Activated T-cell treated with anti-CD3 and anti-CD28 coated beads for 48 hours (primary cell): ENCODE data around the gene AGTR2.
"Not testable (repeated sequence)": the region's sequence is repeated elsewhere in the genome, so short reads cannot be mapped to it uniquely, and the experiment has no call there.

ENCODE experiments used
- DNase-seq: peaks from one replicate; pipeline ENCODE4 v3.0.0-alpha.2; 2020; ENCODE audit warnings: low read depth

The AGTR2 gene, protein sequence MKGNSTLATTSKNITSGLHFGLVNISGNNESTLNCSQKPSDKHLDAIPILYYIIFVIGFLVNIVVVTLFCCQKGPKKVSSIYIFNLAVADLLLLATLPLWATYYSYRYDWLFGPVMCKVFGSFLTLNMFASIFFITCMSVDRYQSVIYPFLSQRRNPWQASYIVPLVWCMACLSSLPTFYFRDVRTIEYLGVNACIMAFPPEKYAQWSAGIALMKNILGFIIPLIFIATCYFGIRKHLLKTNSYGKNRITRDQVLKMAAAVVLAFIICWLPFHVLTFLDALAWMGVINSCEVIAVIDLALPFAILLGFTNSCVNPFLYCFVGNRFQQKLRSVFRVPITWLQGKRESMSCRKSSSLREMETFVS

DNA sequence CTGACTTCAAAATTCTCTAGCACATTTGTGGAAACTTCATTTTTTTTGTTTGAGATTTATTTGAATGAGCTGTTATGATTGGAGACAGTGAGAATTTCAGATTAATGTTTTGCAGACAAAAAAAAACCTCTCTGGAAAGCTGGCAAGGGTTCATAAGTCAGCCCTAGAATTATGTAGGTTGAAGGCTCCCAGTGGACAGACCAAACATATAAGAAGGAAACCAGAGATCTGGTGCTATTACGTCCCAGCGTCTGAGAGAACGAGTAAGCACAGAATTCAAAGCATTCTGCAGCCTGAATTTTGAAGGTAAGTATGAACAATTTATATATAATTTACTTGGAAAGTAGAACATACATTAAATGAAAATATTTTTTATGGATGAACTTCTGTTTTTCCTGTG is at the start of gene AGTR2:
Gene AGTR2 (plus strand): TSS at position 234 of the 400 bp plus-strand sequence. CDS start 1,537 bp downstream, outside the sequence.
- no peak for DNase-seq

DNA sequence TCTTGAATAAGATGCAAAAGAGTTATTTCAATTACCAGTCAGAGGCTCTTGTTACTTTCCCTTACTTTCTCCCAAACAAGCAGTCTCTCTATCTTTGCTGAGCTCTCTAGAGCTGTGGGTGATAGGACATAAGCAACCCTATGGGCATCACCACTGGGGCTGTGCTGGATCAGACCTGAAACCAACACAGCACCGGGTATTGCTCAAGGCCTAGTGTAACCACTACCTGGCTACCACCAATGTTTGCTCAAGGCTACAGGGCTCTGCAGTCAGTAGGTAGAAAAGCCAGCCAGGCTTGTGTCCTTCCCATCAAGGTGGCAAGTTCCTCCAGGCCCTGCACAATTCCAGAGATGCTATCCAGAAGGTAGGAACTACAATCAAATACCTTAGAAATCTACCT is 35.3 kb upstream of the AGTR2 start:
- DNase-seq: no peak

DNA sequence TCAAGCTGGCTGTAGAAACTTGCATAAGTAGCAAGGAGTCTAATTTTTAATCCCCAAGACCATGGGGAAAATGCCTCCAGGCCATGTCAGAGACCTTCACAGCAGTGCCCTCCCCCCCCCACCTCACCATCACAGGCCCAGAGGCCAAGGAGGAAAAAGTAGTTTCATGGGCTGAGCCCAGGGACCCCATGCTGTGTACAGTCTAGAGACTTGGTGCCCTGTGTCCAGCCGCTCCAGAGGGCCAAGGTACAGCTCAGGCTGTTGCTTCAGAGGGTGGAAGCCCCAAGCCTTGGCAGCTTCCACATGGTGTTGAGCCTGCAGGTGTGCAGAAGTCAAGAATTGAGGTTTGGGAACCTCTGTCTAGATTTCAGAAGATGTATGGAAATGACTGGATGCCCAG is 29.3 kb upstream of the AGTR2 start:
- DNase-seq: not testable (repeated sequence)

DNA sequence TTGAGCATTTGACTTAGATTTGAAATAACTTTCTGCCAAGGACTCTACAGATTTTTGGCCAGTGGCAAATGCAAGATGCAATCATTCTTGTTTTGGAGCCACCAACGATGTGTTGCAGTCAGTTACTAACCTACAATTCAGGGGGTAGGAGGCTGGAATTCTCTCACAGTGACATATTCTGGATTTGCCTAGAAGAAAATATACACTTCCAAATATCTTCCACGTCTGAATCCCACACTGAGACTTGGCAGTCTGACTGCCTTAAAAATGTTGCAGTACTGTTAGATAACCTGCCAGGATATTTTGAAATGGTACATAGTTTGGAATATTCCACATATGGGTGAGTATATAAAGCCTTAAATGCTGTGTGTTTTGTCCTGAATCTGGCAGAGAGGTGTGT is 27.6 kb upstream of the AGTR2 start:
- no peak for DNase-seq

DNA sequence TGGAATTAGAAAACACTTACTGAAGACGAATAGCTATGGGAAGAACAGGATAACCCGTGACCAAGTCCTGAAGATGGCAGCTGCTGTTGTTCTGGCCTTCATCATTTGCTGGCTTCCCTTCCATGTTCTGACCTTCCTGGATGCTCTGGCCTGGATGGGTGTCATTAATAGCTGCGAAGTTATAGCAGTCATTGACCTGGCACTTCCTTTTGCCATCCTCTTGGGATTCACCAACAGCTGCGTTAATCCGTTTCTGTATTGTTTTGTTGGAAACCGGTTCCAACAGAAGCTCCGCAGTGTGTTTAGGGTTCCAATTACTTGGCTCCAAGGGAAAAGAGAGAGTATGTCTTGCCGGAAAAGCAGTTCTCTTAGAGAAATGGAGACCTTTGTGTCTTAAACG is 2.4 kb downstream of the AGTR2 start:
- no peak for DNase-seq

DNA sequence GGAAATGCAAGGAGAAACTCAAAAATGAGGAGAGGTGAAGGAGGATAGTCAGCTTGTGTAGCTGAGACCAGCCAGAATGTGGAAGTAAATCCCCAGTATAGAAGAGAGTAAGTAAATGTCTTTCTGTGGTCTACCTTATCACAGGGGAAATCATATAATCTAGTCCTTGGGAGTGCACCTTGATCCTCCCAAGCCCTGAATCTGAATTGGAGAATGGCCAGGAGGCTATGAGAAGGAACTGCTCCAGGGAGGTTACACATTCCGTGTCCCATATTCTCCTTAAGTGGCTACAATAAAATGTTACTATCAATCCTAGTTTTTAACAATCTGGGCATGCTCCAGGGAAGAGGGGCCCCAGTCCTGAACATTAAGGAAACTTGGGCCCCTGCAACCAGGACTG is 10.8 kb downstream of the AGTR2 start:
- no peak for DNase-seq

DNA sequence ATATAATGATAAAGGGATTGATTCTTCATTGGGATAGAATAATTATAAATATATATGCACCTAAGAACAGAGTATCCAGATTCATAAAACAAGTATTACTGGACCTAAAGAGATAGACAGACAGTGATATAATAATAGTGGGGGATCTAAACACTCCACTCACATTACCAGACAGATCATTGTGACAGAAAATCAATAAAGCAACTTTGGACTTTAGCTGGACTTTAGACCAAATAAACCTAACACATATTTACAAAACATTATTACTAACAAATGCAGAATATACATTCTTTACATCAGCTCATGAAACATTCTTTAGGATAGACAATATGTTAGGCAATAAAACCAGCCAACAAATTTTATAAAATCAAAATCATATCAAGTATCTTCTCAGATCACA is 14.6 kb downstream of the AGTR2 start:
- no peak for DNase-seq

DNA sequence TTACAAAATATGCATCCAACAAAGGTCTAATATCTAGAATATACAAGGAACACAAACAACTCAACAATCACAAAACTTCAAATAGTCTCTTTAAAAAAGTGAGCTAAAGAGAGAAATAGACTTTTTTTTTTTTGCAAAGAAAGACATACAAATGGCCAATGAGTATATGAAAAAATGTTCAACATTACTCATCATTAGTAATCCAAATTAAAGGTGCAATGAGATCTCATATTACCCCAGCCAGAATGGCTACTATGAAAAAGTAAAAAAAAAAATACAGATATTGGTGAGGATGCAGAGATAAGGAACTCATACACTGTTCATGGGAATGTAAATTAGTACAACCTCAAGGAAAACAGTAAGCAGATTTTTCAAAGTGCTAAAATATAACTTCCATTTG is 24.1 kb downstream of the AGTR2 start:
- DNase-seq: no peak

DNA sequence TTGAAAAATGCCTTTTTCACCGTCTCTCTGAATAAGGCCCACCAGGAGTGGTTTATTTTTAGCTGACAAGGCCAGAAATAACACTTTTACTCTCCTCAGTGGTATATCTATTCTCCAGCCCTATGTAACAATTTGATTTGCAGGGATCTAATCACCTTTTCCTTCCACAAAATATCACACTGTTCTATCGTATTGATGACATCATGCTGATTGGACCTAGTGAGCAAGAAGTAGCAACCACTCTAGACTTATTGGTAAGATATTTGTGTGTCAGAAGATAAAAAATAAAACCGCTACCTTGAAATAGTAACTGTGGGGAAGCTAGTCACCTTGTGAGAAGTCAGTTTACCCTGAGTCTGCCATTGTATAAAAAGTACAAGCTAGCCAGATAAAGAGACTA is 27.7 kb downstream of the AGTR2 start:
- DNase-seq: no peak

DNA sequence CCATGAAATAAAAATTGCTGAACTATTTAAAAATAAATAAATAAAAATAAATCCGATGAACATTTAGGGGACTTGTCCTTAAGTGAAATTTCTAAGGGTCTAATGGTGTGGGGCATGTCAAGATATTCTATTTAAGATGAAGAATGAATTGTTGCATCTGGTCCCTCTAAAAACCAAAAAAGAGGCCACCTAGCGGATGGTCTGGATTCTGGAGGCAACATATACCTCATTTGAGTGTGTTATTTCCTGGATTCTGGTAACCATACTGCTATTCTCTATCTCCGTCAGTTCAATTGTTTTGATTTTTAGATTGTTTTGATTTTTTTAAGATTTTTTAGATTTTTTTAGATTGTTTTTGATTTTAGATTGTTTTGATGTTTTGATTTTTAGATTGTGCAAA is 28.3 kb downstream of the AGTR2 start:
- DNase-seq: no peak

DNA sequence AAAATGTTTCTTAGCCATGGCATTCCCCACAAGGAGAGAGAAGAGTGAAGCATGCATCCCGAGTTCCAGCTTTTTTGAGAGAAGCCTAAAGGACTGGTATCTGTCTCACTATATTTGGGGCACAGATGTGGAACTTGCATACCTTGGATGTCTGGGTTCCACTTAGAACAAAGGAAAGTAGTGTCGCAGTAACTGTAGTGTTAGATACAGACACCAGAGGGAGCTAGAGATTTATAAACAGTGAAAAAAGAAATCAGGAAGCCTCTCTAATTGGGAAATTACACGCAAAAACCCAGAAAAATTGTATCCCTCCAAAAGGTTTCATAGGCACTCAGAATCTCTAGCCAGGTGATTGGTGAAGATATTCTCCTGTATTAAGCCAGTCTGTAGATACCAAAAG is 34.4 kb downstream of the AGTR2 start:
- no peak for DNase-seq

DNA sequence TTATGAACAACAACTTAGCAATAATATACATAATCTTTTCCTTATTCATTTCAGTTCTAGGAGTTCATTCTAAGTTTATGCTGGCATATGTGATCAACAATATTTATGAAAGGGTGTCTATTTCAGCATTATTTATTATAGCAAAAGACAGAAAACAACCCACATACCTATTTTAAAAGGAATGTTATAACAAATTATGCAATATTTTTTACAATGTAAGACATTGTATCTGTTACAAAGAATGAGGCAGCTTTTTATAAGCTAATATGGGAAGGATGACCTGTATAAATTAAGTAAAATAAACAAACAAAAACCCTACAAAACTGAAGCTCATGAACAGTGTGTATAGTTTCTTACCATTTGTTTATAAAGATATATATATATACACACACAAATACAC is 42.7 kb downstream of the AGTR2 start:
- no peak for DNase-seq

DNA sequence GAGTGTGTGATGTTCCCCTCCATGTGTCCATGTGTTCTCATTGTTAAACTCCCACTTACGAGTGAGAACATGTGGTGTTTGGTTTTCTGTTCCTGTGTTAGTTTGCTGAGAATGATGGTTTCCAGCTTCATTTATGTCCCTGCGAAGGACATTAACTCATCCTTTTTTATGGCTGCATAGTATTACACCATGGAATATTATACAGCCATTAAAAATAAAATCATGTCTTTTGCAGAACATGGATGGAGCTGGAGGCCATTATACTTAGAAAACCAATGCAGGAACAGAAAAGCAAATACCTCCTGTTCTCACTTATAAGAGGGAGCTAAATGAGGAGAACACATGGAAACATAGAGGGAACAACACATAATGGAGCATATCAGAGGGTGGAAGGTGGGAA is 46.5 kb downstream of the AGTR2 start:
- DNase-seq: not testable (repeated sequence)
